Glutamatergic neuron (in vitro differentiated cells): ENCODE data around the gene PLXNA1. TPM values are rescaled to one million over a fixed set of nuclear protein-coding genes. Genes with fewer than 3 reads are reported as not detected.

Experiments used
- DNase-seq: peaks from one replicate; pipeline ENCODE4 v3.0.0; 2022
- H3K27ac Mint-ChIP-seq: one replicate; pipeline ENCODE4 v1.8.0; 2020; ENCODE audit warnings: mild to moderate bottlenecking, mixed read lengths, inconsistent platforms; ENCODE audit not compliant: unreplicated experiment
- H3K27me3 Mint-ChIP-seq: one replicate; pipeline ENCODE4 v1.8.0; 2020; ENCODE audit warnings: mild to moderate bottlenecking, moderate library complexity, mixed read lengths, inconsistent platforms; ENCODE audit not compliant: unreplicated experiment
- H3K36me3 Mint-ChIP-seq: one replicate; pipeline ENCODE4 v1.8.0; 2020; ENCODE audit warnings: mild to moderate bottlenecking, mixed read lengths, inconsistent platforms; ENCODE audit not compliant: unreplicated experiment
- H3K4me1 Mint-ChIP-seq: one replicate; pipeline ENCODE4 v1.8.0; 2020; ENCODE audit warnings: mild to moderate bottlenecking, low read depth, mixed read lengths, inconsistent platforms; ENCODE audit not compliant: unreplicated experiment
- H3K4me3 Mint-ChIP-seq: one replicate; pipeline ENCODE4 v1.8.0; 2020; ENCODE audit warnings: mild to moderate bottlenecking, mixed read lengths, inconsistent platforms; ENCODE audit not compliant: unreplicated experiment
- H3K9me3 Mint-ChIP-seq: one replicate; pipeline ENCODE4 v1.8.0; 2020; ENCODE audit warnings: mild to moderate bottlenecking, moderate library complexity, mixed read lengths, inconsistent platforms; ENCODE audit not compliant: unreplicated experiment
- CTCF ChIP-seq: fragments of 200-600 bp; sonication (generic); IDR thresholded peaks from one replicate; pipeline ENCODE4 v1.5.0; 2021; ENCODE audit not compliant: partially characterized antibody, unreplicated experiment
- total RNA-seq: library from RNA; stranded (reverse); fragmentation: NEBNext Ultra II Directional; extraction: Animal tissue kit (Norgen Biotek cat#: 25700); gene quantifications from one replicate; pipeline ENCODE4 v1.2.1, GENCODE V29; 2021; ENCODE audit not compliant: unreplicated experiment

The PLXNA1 gene
- total RNA-seq, 1 donor from 2014 or later: 110 TPM

GRCh38 chr3:126977821-126978220 is 5.1 kb upstream of the PLXNA1 start:
- Mint-ChIP-seq H3K27ac (no peak overlapping the region), H3K9me3 (peaks cover 14% of the 10 kb centered on the region), H3K27me3 (peaks cover 9% of the 10 kb centered on the region), H3K4me3 (no peak overlapping the region), H3K4me1 (peaks cover 6% of the 10 kb centered on the region), H3K36me3 (peaks cover 14% of the 10 kb centered on the region)
- TF ChIP-seq CTCF: no peak
- DNase-seq: no peak

- H3K4me3 Mint-ChIP-seq: no peak overlapping the region
- no peak for TF ChIP-seq CTCF
- DNase-seq: no peak
- H3K36me3 Mint-ChIP-seq: peaks cover 14% of the 10 kb centered on the region
- no peak overlapping the region for H3K27ac Mint-ChIP-seq
- peaks cover 6% of the 10 kb centered on the region for H3K4me1 Mint-ChIP-seq
- H3K27me3 Mint-ChIP-seq: peaks cover 9% of the 10 kb centered on the region
- H3K9me3 Mint-ChIP-seq: peaks cover 14% of the 10 kb centered on the region
Measured at GRCh38 chr3:126978291-126978690, 4.6 kb upstream of the PLXNA1 start.

GRCh38 chr3:126979046-126979628 is 3.8 kb upstream of the PLXNA1 start:
- no peak overlapping the region for H3K27ac Mint-ChIP-seq
- H3K36me3 Mint-ChIP-seq: peaks cover 12% of the 10 kb centered on the region
- peaks cover 14% of the 10 kb centered on the region for H3K9me3 Mint-ChIP-seq
- peaks cover 6% of the 10 kb centered on the region for H3K4me1 Mint-ChIP-seq
- TF ChIP-seq CTCF: no peak
- H3K4me3 Mint-ChIP-seq: no peak overlapping the region
- DNase-seq: no peak
- H3K27me3 Mint-ChIP-seq: peaks cover 9% of the 10 kb centered on the region

- no peak for TF ChIP-seq CTCF
- H3K4me1 Mint-ChIP-seq: peaks cover 9% of the 10 kb centered on the region
- H3K9me3 Mint-ChIP-seq: peaks cover 12% of the 10 kb centered on the region
- no peak overlapping the region for H3K4me3 Mint-ChIP-seq
- H3K27me3 Mint-ChIP-seq: peaks cover 9% of the 10 kb centered on the region
- DNase-seq: no peak
- H3K36me3 Mint-ChIP-seq: peaks cover under 1% of the 10 kb centered on the region
- no peak overlapping the region for H3K27ac Mint-ChIP-seq
Measured at GRCh38 chr3:126980266-126980811, 2.6 kb upstream of the PLXNA1 start.

GRCh38 chr3:126982126-126982470 is 817 bp upstream of the PLXNA1 start:
- DNase-seq: no peak
- Mint-ChIP-seq H3K9me3 (peaks cover 10% of the 10 kb centered on the region), H3K36me3 (no peaks in the 10 kb centered on the region), H3K27me3 (peaks cover 10% of the 10 kb centered on the region), H3K4me3 (peak overlapping the region; percentile 78), H3K4me1 (peaks cover 11% of the 10 kb centered on the region), H3K27ac (no peak overlapping the region)
- no peak for TF ChIP-seq CTCF
